Keratinocyte (primary cell): Measurements from ENCODE around the gene SNTB2. TPM values are rescaled to one million over a fixed set of nuclear protein-coding genes. Genes with fewer than 3 reads are reported as not detected.

Experiments used
- DNase-seq: peaks from one replicate; pipeline ENCODE4 v3.0.0-alpha.2; 2011; ENCODE audit warnings: low read depth, missing footprints, low spot score
- FAIRE-seq: peaks from 2 replicates; lab custom pipeline; 2011; peaks lifted over from hg19 to GRCh38; lab: Jason Lieb, UNC
- H2AFZ ChIP-seq: 2 replicates; pipeline ENCODE4 v1.6.0; 2012; ENCODE audit warnings: low read length, control low read depth, inconsistent platforms; ENCODE audit not compliant: control insufficient read depth
- H3K27ac ChIP-seq: 2 replicates; pipeline ENCODE4 v1.5.1; 2011; ENCODE audit warnings: low read length; ENCODE audit not compliant: control insufficient read depth, insufficient read depth
- H3K27me3 ChIP-seq: 3 replicates; pipeline ENCODE4 v1.6.0; 2011; ENCODE audit warnings: low read length; ENCODE audit not compliant: control insufficient read depth, insufficient read depth; ENCODE audit errors: extremely low read depth
- H3K36me3 ChIP-seq, 2 experiments: 2 replicates in 1 of 2; 3 replicates in 1 of 2; pipeline ENCODE4 v1.5.1; 2011; ENCODE audit warnings: low read length in 2 of 2, mild to moderate bottlenecking in 1 of 2; ENCODE audit not compliant: control insufficient read depth in 2 of 2, insufficient read depth in 2 of 2; ENCODE audit errors: extremely low read depth in 1 of 2
- H3K4me1 ChIP-seq: 3 replicates; pipeline ENCODE4 v1.5.1; 2011; ENCODE audit warnings: low read length; ENCODE audit not compliant: control insufficient read depth, insufficient read depth; ENCODE audit errors: extremely low read depth
- H3K4me2 ChIP-seq: 3 replicates; pipeline ENCODE4 v1.6.0; 2011; ENCODE audit warnings: low read depth, low read length; ENCODE audit not compliant: control insufficient read depth, insufficient read depth; ENCODE audit errors: extremely low read depth
- H3K4me3 ChIP-seq, 3 experiments: fragments of 200-600 bp in 1 of 3; sonication (generic) in 1 of 3; 2 replicates in 2 of 3; 3 replicates in 1 of 3; pipeline ENCODE4 v1.5.1; 2011 to 2016; ENCODE audit warnings: low read length in 3 of 3, mild to moderate bottlenecking in 3 of 3, control low read depth in 2 of 3, inconsistent platforms in 1 of 3, low read depth in 1 of 3, mixed read lengths in 1 of 3, mixed run types in 1 of 3, moderate library complexity in 1 of 3; ENCODE audit not compliant: control insufficient read depth in 2 of 3, insufficient read depth in 2 of 3; ENCODE audit errors: extremely low read depth in 1 of 3
- H3K79me2 ChIP-seq: 2 replicates; pipeline ENCODE4 v1.6.0; 2012; ENCODE audit warnings: low read length; ENCODE audit not compliant: control insufficient read depth, insufficient read depth
- H3K9ac ChIP-seq: 3 replicates; pipeline ENCODE4 v1.6.0; 2011; ENCODE audit warnings: low read length; ENCODE audit not compliant: control insufficient read depth, insufficient read depth; ENCODE audit errors: extremely low read depth
- H3K9me1 ChIP-seq: 3 replicates; pipeline ENCODE4 v1.6.0; 2011; ENCODE audit warnings: low read length; ENCODE audit not compliant: control insufficient read depth, insufficient read depth; ENCODE audit errors: extremely low read depth
- H3K9me3 ChIP-seq: 2 replicates; pipeline ENCODE4 v1.5.1; 2012; ENCODE audit warnings: low read depth, low read length; ENCODE audit not compliant: control insufficient read depth
- H4K20me1 ChIP-seq: 3 replicates; pipeline ENCODE4 v1.6.0; 2011; ENCODE audit warnings: low read length; ENCODE audit not compliant: control insufficient read depth, insufficient read depth; ENCODE audit errors: extremely low read depth
- EZH2 ChIP-seq: IDR thresholded peaks from one replicate; pipeline ENCODE4 v1.6.1; 2012; ENCODE audit warnings: inconsistent platforms, mild to moderate bottlenecking, low read length, moderate library complexity
- dilution Hi-C: fragments of 300-500 bp; cut with MboI; formaldehyde crosslinking; loops from one replicate; pipeline ENCODE4 v1.7.0; 2020; ENCODE audit warnings: low sequenced_read_pairs; ENCODE audit not compliant: extremely low pct_ligation_motif_present
- polyA plus RNA-seq, 5 experiments: library from polyadenylated mRNA; depleted of rRNA in 3 of 5; stranded (reverse) in 3 of 5; stranded (forward) in 1 of 5; unstranded in 1 of 5; fragments of >200 nt; gene quantifications; 1 replicate in 1 of 5; 2 replicates in 3 of 5; 3 replicates in 1 of 5; pipeline versions ENCODE4 v1.2.1 to v1.2.3, GENCODE V29; 2011 to 2012; ENCODE audit warnings: missing spikeins in 2 of 5, low read depth in 1 of 5, low replicate concordance in 1 of 5
- TF ChIP-seq, protein P1 (sequence below), 3 experiments: IDR thresholded peaks in 1 of 3; conservative IDR thresholded peaks in 1 of 3; optimal IDR thresholded peaks in 1 of 3; 2 replicates in 2 of 3; 3 replicates in 1 of 3; pipeline versions ENCODE3 to v1.5.1; 2011; ENCODE audit warnings: low read length in 3 of 3, mild to moderate bottlenecking in 3 of 3, moderate library complexity in 2 of 3, control low read depth in 1 of 3, inconsistent platforms in 1 of 3; ENCODE audit not compliant: insufficient read depth in 2 of 3; ENCODE audit errors: extremely low read depth in 1 of 3

Gene SNTB2
- polyA plus RNA-seq, 1 donor (not counting 4 experiments of a cell fraction or from before 2014, with no cell fraction given), result 15.9 TPM

DNA sequence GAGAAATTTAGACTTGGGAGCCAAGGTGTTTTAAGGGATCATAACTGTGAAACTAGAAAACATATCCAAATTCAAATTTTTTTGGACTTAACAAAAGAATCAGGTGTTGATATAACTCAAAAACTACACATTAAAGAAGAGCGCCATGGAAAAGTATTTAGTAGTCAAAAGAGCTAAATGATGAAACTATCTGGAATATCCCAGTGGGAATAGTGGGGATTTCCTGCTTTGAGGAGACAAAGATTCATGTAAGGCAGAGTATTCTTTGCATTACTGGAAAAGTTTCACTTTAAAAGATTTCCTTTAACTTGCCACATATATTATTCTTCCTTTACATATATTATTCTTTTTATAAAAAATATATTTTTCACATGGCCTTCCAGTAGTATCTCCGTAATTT, 83.9 kb downstream of the SNTB2 start:
- no peaks in the 10 kb centered on the region for H3K79me2 ChIP-seq
- H3K36me3 ChIP-seq, result no peaks in the 10 kb centered on the region
- no peaks in the 10 kb centered on the region for H3K9me1 ChIP-seq
- FAIRE-seq (no peak), DNase-seq (no peak)
- H3K4me1 ChIP-seq, result no peaks in the 10 kb centered on the region
- no peak overlapping the region for H3K4me2 ChIP-seq
- TF ChIP-seq, protein P1, sequence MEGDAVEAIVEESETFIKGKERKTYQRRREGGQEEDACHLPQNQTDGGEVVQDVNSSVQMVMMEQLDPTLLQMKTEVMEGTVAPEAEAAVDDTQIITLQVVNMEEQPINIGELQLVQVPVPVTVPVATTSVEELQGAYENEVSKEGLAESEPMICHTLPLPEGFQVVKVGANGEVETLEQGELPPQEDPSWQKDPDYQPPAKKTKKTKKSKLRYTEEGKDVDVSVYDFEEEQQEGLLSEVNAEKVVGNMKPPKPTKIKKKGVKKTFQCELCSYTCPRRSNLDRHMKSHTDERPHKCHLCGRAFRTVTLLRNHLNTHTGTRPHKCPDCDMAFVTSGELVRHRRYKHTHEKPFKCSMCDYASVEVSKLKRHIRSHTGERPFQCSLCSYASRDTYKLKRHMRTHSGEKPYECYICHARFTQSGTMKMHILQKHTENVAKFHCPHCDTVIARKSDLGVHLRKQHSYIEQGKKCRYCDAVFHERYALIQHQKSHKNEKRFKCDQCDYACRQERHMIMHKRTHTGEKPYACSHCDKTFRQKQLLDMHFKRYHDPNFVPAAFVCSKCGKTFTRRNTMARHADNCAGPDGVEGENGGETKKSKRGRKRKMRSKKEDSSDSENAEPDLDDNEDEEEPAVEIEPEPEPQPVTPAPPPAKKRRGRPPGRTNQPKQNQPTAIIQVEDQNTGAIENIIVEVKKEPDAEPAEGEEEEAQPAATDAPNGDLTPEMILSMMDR (optimal IDR thresholded peaks at IDR 0.05 in 1 of 3, IDR thresholded peaks at IDR 0.05 in 1 of 3, conservative IDR thresholded peaks at IDR 0.05 in 1 of 3; ENCODE audit: extremely low read depth in 1 of 3, insufficient read depth in 2 of 3, low read length in 3 of 3), result no peak
- TF ChIP-seq EZH2, result no peak
- no peak overlapping the region for H3K4me3 ChIP-seq
- dilution Hi-C loops, result no loop called here
- H2AFZ ChIP-seq, result no peak overlapping the region
- no peaks in the 10 kb centered on the region for H3K9me3 ChIP-seq
- H3K27ac ChIP-seq, result no peak overlapping the region
- H3K27me3 ChIP-seq, result no peaks in the 10 kb centered on the region
- H4K20me1 ChIP-seq, result no peaks in the 10 kb centered on the region
- H3K9ac ChIP-seq, result no peak overlapping the region

DNA sequence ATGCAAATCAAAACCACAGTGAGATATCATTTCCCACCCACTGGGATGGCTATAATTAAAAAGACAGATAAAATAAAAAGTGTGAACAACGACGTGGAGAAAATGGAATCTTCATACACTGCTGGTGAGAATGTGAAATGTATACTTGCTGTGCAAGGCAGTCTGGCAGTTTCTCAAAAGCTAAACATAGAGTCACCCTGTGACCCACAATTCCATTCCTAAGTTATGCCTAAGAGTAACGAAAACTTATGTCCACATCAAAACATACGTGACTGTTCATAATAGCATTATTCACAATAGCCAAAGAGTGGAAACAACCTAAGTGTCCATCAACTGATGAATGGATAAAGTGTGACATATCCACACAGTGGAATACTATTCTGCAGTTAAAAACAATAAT, 86.0 kb downstream of the SNTB2 start:
- H3K27ac ChIP-seq, result no peak overlapping the region
- dilution Hi-C loops, result no loop called here
- no peak overlapping the region for H2AFZ ChIP-seq
- H3K4me1 ChIP-seq, result no peaks in the 10 kb centered on the region
- FAIRE-seq, result no peak
- no peak overlapping the region for H3K4me3 ChIP-seq
- no peak overlapping the region for H3K9ac ChIP-seq
- no peak overlapping the region for H3K4me2 ChIP-seq
- no peaks in the 10 kb centered on the region for H3K9me3 ChIP-seq
- H3K79me2 ChIP-seq, result no peaks in the 10 kb centered on the region
- no peaks in the 10 kb centered on the region for H3K9me1 ChIP-seq
- TF ChIP-seq EZH2, result no peak
- TF ChIP-seq, protein P1 (optimal IDR thresholded peaks at IDR 0.05 in 1 of 3, IDR thresholded peaks at IDR 0.05 in 1 of 3, conservative IDR thresholded peaks at IDR 0.05 in 1 of 3; ENCODE audit: extremely low read depth in 1 of 3, insufficient read depth in 2 of 3, low read length in 3 of 3), result no peak
- no peaks in the 10 kb centered on the region for H3K36me3 ChIP-seq
- no peaks in the 10 kb centered on the region for H3K27me3 ChIP-seq
- no peak for DNase-seq
- no peaks in the 10 kb centered on the region for H4K20me1 ChIP-seq
